DOHH2 (cell line): Measurements from ENCODE around the gene ORC1.

Experiments used
- CTCF ChIP-seq: fragments of 200-600 bp; sonication (generic); IDR thresholded peaks from one replicate; pipeline ENCODE4 v1.5.1; 2014; ENCODE audit warnings: antibody characterized with exemption, mild to moderate bottlenecking, low read depth, low read length; ENCODE audit not compliant: poor library complexity, severe bottlenecking
- EZH2phosphoT487 ChIP-seq: fragments of 200-600 bp; sonication (generic); IDR thresholded peaks from 2 replicates; pipeline ENCODE4 v1.6.1; 2017; ENCODE audit warnings: borderline replicate concordance, mild to moderate bottlenecking, antibody characterized with exemption, low read length, moderate library complexity, mixed read lengths

GRCh38 chr1:52343979-52344378 is 60.2 kb downstream of the ORC1 start:
- TF ChIP-seq CTCF (no peak), EZH2phosphoT487 (no peak)
